A673 (cell line): ENCODE data around the gene MAGI1.
"Not testable (repeated sequence)": the region's sequence is repeated elsewhere in the genome, so short reads cannot be mapped to it uniquely, and the experiment has no call there.

Experiments
- EZH2 ChIP-seq: fragments of 200-600 bp; sonication (generic); IDR thresholded peaks from 2 replicates; pipeline ENCODE4 v1.6.1; 2017; ENCODE audit warnings: borderline replicate concordance, low read depth, mild to moderate bottlenecking, mixed read lengths, antibody characterized with exemption, low read length; ENCODE audit not compliant: poor library complexity, severe bottlenecking
- TF ChIP-seq, protein P1 (sequence below): fragments of 300-800, 200-600 bp; sonication (generic); conservative IDR thresholded peaks from 2 replicates; pipeline ENCODE4 v1.5.1; 2017; ENCODE audit warnings: low read depth, mild to moderate bottlenecking, antibody characterized with exemption, low read length, moderate library complexity, mixed read lengths

DNA sequence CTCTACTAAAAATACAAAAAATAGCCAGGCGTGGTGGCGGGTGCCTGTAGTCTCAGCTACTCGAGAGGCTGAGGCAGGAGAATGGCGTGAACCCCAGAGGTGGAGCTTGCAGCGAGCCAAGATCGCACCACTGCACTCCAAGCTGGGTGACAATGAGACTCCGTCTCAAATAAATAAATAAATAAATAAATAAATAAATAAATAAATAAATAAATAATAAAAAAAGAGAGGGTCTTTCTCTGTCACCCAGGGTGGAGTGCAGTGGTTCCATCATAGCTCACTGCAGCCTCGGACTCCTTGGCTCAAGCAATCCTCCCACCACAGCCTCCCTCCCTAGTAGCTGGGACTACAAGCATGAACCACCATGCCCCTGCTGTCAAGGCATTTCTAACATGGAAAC is 11.6 kb downstream of the MAGI1 start:
- not testable (repeated sequence) for TF ChIP-seq EZH2
- TF ChIP-seq, protein P1, sequence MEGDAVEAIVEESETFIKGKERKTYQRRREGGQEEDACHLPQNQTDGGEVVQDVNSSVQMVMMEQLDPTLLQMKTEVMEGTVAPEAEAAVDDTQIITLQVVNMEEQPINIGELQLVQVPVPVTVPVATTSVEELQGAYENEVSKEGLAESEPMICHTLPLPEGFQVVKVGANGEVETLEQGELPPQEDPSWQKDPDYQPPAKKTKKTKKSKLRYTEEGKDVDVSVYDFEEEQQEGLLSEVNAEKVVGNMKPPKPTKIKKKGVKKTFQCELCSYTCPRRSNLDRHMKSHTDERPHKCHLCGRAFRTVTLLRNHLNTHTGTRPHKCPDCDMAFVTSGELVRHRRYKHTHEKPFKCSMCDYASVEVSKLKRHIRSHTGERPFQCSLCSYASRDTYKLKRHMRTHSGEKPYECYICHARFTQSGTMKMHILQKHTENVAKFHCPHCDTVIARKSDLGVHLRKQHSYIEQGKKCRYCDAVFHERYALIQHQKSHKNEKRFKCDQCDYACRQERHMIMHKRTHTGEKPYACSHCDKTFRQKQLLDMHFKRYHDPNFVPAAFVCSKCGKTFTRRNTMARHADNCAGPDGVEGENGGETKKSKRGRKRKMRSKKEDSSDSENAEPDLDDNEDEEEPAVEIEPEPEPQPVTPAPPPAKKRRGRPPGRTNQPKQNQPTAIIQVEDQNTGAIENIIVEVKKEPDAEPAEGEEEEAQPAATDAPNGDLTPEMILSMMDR, result not testable (repeated sequence)
